ENCODE measurements around the gene ADRB1.
A peak's percentile ranks its signal among the peaks of the same experiment; 100 is the strongest.

ADRB1 gene

DNA sequence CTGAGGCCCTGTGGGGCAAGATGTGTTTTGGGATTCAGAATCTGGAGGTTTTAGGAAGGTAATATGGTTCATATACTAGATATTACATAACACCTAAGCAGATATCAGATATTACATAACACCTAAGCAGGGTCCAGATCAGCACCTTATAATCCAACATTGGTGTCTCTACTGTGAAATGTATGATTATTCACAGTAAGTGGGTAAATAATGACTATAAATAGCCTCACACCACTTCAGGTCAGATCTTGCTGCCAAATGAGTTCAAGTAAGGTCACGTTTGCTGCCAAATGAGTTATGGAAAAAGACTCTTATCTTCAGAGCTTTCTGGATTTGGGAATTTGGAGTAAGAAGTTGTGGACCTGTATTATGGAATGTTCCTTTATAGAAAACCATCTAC lies 14.6 kb downstream of the ADRB1 start:
- no peak for DNase-seq

DNA sequence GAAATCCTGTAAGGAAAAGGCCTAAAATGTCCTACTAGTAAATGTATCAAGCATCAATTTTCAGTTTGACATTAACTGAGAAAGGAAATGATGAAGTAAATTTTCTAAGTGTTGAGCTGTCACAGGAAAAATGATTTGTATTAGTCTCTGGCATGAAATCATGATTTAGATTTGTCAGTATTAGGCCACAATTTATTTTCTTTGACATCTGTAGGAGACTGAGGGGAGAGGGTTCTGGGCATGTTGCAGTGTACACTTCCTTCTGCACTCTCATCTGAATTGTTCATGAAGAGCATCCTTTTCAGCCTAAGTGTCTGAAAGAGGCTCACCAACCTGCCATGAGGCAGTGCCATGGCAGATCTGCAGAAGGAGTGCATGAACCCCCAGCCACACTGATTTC lies 15.9 kb downstream of the ADRB1 start:
- DNase-seq: no peak

DNA sequence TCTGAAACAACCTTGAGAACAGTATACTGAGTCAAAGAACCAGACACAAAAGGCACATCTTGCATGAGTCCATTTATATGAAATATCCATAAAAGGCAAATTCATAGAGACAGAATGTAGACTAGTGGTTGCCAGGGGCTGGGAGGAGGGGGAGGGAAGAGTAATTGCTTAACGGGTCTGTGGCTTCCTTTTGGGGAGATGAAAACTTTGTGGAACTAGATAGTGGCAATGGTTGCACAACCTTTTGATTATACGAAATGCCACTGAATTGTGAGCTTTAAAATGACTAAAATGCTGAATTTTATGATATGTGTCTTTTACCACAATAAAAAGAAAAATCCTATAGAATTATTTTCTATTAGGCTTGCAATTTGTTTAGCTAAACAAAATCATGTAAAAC lies 16.8 kb downstream of the ADRB1 start:
- DNase-seq: no peak

DNA sequence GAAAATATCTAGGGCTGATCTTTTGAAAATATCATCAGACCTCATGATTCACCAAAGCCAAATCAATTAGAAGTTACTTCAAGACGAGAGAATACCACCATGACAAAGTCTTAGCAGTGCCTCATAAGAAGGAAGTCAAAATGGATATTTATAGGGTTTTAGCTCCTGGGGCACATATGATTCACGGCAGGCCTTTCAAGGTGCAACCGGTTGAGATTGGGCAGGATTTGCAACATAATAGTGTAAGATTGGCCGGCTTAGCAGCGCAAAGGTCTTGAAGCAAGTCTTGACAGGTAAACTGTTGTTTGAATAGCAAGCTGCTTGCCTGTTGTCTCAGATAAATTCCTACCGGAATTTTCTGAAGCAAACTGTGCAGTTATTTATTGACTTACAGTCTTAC lies 17.5 kb downstream of the ADRB1 start:
- no peak for DNase-seq

DNA sequence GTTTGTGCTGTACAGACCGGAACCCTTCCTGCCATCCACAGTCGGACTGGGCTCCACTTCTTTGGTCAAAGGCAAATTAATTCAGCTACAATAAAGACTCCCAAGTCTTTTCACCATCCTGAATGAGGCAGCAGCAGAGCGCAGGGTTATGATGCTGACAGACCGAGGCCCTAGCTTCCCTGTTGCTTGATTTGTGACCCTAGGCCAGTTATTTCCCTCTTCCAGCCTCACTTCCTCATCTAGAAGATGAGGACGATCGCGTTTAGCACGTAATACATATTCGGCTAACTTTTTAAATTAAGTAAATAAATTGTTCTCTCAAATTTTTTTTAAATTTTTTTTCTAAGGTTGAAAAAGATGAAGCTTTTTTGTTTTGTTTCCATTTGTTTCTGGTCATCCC lies 18.1 kb downstream of the ADRB1 start:
- no peak for DNase-seq

DNA sequence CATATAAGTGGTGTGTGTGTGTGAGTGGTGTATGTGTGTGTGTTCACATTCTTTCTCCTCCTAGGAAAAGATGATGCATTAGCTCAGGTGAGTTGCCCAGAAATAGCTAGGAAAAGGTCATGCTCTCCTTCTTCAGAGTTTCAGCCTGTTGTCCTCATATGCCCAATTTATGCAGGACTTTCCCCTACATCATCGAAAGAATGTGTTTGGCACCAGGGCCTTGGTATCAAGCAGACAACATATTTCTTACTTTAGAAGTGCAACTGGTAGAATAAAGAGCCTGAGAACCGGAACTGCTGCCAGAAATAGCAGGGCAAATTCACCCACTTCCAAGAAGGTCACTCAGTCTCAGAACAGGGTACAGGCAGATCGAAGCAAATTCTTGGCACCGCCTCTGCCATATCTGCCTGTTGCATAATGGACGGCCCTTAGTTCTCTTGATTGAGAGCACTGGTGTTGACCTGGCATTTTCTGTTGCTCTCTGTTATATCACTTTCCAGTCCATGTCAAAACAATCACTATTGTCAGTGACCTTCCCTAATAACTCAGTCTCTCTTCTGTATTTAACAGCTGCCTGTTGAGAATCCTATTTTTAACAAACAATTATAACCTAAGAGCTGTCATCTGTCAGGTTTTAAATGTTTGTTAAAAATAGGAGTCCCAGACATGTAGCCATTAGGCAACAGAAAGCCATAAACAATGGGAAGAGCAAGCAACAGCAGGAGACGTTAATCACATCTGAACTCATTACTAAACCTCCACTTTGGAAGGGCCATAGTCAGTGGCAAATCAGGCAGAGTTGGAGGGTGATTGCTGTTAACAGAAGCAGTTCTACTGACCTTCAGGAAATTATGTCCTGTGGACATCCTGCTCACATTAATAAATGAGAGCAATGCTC lies 20.7 kb downstream of the ADRB1 start:
- DNase-seq: no peak

DNA sequence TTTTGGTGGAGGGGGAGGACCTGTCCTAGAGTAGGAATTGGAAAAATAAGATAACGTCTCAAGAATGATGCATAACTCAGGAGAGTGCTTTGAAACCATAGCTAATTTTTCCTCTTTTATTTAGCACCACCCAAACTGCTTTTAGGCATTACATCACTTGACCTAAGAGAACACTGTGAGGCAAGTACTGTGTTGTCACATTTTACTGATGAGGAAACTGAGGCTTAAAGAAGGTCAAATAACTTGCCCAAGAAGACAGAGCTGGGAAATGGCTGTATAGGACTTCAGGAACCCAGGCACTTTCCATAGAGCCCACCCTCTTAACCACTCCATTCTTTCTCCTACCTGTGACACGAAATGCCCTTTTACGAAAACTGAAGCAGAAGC lies 21.4 kb downstream of the ADRB1 start:
- DNase-seq: no peak

DNA sequence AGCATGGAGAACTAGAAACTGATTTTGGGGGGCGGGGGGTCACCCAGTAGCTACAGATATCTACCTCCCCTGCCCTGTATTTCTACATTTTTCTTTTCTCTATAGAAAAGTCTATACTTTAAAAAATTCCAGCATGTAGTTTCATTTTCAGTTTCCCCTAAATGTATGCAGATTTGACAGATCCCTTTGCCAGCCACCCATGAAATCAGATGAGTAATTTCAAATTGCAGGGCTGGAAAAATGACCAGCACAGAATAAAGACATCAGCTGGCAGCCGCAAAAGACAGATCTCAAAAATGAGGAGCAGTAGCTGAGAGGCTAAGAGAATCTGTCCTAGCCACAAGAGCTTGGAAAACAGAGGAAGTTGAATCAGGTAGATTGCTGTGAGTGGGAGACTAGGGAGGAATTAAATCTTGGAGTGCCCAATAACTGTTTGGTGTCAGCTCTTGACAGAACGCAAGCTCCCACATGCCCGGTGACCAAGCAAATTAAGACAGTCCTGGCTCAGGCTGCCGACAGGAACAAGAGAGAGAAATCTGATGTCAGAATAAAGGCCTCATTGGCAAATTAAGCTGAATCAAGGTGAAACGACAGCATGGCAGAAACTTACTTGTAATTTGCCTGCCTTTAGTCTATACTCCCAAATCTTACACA lies 24.5 kb downstream of the ADRB1 start:
- DNase-seq: no peak

DNA sequence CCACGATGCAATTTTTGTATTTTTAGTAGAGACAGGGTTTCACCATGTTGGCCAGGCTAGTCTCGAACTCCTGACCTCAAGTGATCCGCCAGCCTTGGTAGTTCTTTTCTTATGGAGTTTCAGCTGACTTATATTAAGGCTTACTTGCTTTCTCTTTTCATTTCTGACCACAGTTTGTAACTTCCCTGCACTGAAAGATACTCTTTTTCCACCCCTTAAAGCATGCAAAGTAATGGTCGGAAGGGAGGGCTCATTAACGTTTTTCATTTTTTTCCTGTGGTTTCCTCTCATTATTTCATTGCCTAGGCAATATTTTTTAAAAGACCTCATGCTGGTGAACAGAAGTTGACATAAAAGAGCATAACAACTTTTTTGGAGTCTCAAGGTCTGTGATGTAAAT lies 27.0 kb downstream of the ADRB1 start:
- no peak for DNase-seq

DNA sequence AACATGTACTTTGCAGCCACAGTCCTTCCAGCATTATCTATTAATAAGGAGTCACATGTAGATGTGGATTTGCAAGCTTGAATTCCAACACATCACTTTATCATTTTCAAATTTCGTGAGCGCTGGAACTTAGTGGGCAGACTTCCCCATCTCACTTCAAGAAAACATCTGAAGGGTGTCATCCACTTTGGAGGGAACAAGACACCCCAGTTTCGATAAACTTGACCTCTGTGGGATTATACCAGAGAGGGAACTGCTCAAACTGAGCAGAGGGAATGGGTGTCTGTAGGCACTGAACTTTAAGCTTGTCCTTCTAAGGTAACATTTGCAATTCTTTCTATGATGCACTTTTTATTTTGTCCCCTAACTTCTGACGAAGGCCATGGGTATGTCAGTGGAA lies 27.5 kb downstream of the ADRB1 start:
- DNase-seq: no peak

DNA sequence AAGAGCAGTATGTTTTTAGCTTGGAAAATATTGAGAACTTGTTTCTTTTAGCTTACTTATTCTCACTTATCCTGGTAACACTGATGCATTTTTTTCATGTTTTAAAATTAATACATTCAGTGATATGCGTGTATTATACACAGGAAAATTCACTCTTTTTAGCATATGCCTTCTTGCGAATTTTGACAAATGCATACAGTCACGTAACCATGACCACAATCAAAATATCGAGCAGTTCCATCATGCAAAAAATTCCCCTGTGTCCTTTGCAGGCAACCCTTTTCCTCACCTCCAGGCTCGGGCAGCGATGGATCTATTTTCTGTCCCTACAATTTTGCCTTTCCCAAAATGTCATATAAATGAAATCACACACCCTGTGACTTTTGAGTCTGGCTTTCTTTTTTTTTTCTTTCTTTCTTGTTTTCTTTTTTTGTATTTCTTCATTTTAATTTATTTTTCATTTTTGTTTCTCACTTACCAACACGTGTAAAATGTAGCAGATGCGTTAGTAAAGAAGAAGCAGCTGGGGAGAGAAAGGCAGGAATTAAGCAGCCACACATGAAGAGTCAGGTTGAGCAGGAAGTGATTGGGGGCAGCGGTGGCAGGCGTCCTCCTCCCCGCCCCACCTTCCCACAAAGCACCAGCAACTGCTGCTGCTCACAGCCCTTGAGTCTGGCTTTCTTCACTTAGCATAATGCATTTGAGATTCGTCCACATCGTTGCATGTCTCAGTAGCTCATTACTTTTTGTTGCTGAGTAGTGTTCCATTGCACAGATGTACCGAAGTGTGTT lies 29.9 kb downstream of the ADRB1 start:
- DNase-seq: peak; percentile 35

DNA sequence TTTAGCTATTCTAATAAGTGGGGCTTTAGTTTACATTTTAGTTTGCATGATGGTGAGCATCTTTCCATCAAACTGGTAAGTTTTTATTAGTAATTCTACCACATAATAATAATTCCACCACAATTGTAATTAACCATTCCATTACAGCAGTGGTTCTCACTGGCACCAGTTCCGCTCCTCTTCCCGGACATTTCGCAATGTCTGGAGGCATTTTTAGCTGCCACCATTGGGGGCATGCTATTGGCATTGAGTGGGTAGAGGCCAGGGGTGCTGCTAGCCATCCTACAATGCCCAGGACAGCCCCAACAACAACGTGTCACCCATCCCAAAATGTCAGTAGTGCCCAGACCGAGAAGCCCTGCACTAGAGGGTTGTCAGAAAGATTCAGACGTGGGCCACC lies 31.4 kb downstream of the ADRB1 start:
- no peak for DNase-seq

DNA sequence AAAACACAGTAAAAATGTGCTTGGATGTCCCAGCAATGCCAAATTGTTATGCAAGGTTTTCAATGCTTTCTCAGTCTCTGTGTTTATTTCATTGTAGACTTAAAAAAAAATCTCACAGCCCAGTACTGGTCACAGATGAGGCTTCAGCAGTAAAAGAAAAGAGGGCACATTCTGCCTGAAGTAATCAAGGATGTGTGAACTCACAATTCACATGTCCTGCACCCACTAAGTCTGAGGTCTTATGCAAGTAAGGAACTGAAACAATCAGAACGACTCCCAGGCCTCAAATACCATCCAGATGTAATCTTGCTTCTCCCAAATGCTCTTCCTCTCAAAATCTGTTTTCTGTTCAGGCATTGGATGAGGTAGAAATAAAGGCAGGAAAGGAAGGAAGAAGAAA lies 33.7 kb downstream of the ADRB1 start:
- no peak for DNase-seq

DNA sequence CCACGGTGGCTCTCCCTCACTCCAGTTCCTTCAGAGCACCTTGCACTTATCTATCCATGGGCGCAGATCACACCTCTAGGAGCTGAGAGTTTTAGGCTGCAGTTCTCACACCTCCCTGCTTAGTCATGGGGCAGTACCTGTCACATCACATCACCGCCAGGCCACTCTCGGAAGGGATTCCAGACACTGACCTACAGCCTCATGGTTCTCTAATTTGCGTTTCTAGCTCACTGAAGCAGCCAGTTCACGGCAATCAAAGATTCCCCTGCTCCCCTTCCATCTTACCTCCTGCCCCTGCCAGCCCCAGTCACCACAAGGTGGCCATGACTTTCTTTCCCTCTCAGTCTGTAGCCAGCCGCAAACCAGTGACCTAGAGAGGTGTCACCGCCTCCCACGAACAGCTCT lies 34.2 kb downstream of the ADRB1 start:
- DNase-seq: no peak

DNA sequence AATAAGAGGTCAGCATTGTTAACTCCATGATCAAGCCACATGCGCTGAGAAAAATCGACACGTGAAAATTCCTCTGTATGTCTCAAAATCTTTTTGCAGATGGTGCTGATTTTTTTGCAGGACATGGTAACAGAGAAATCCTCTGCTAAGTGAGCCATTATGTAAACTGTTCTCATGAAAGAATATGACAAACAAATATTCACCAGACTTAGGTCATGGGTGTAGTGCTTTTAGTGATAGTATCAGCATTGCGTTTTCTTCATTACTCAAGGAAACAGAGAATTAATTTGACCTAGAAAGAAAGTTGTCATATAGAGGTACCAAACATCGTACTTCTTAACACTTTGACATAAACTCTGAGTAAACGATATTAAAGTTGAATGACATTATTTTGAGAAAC lies 34.7 kb downstream of the ADRB1 start:
- no peak for DNase-seq

DNA sequence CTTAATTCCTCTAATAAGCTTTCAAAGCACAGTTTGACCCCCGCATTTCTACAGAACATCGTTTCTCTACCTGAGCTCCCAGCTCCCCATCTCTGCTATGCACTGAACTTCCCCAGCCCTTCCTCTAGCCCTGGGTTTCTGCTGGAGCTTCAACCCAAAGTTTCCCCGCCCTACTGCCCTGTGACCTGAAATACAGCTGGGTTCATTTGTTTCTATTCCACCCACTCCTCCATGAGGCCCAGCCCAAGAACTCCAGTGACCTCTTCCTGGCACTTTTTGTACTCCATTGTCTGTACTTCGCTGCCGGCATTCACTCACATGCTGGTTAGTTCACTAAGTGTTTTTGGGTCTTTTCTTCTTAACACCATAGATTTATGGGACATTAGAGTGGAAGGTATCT lies 35.8 kb downstream of the ADRB1 start:
- no peak for DNase-seq

DNA sequence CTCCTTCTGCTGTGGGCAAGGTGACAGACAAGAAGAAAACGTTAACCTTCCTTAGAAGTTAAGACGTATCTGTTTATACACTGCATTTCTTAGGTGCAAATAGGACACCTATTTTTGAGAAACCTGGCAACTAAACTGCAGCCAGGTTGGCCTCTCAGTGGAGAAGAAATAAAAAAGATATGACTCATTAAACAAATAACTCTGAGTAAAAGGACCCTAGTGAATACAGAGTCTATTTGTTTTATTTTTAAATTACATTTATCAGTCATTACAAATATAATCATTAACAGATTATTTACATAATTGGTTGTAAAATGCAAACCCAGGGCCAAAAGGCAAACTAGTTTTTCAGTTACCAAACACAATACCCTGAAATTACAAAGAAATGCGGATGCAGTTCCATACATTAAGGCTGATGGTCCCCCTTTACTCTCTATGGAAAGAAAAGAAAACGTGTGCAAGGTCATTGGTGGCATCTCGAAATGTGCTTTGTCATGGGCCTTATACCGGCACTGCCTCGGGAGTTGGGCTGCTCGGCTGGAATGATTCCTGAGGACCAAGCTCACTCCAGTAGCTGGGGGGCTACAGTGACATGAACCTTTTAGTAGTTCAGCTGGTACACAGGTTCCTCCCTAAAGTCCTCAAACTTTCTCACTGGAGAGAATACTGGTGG lies 38.4 kb downstream of the ADRB1 start:
- DNase-seq: no peak

DNA sequence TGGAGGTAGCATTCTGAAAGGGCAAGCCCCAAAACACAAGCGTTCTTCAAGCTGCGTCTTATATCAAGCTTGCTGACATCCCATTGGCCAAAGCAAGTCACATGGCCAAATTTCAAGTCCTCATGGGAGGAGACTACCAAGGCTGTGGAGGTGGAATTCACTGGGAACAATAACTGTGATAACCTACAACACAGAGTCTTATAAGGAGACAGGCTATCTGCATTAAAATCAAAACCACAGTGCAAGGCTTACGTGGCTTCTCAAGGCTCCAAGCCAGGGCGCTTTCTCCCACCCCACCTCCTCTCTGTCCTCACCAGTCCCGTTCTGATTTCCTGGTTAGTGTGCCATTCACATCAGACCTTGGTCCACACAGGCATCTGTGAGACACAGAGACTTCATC lies 39.4 kb downstream of the ADRB1 start:
- no peak for DNase-seq

DNA sequence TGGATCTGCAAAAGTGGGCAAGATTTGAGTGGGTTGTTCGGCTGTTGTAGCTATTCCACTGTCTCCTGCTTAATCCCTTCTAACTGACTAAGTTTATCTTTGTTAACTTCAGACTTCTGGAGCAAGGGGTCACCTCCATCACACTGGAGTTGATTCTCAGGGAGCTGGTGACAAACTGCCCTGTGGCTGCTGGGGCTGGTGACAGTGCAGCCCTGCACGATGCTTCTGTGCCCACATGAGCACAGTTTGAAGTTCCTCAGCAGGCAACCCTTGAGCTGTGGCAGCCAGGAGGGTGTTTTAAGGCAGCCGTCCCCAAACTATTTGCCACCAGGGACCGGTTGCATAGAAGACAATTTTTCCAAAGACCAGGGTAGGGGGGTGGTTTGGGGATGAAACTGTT lies 40.5 kb downstream of the ADRB1 start:
- no peak for DNase-seq

DNA sequence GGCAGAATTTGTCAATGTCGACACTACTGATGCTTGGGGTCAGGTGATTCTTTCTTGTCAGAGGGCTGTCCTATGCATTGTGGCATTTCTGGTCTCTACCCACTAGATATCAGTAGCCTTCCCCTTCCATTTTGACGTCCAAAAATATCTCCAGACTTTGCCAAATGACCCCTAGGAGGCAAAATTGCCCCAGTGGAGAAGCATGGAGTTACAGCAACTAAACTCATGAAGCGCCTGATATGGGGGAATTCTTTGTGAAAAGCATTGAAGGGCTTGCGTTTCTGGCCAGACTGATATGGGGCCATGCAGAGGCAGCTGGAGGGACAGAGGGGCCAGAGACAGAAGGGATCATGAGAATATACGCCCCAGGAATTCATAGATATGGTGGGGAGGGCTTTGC lies 43.6 kb downstream of the ADRB1 start:
- DNase-seq: no peak

DNA sequence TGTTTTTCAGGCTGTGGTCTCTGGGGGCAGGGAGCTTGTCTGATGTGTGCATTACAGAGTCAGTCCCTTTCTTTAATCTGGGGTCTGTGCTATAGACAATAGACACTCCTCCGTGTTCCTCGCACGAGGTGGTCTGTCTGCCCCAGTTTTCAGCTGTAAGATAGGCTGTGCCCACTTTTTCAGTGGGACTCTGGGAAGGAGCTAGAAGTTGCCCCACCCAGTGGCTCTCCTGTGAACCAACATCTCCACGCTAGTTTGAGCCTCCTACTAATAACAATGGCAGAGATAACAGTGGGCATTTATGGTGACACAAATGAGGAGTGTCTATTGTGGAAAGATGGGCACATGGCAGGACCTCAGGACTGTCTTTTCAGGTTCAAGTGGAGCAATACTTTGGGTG lies 44.0 kb downstream of the ADRB1 start:
- no peak for DNase-seq

DNA sequence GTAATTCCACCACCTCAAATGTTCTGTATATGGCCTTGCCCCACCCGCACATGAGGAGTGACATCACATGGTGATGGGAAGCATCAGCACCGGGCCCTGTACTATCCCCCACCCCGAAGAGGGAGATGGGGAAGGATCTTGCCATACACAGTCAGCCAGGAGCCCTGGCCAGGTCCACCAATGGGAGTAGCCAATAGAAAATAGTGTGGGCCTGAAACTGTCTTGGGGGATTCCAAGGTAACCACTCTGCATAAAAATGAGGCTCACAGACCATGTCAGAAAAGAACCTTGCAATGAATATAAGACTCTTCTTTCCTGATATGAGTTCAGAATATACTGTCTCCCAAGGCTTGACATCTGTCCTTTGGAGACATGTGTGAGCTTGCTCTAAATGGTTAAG lies 51.1 kb downstream of the ADRB1 start:
- DNase-seq: no peak
